Transverse colon (tissue), 4 donors: ENCODE data around the gene PMPCA.

ENCODE experiments used
- CTCF ChIP-seq, 5 experiments: fragments of 200-600 bp in 3 of 5; fragments of 450-650 bp in 2 of 5; sonication (generic) in 3 of 5; IDR thresholded peaks; 1 replicate in 2 of 5; 2 replicates in 3 of 5; pipeline ENCODE4 v1.5.1; 2016 to 2017; ENCODE audit warnings: antibody characterized with exemption in 5 of 5, inconsistent platforms in 3 of 5, mild to moderate bottlenecking in 2 of 5, moderate library complexity in 1 of 5
- POLR2AphosphoS5 ChIP-seq, 3 donors: sonication (generic); formaldehyde crosslinking; IDR thresholded peaks; one replicate each; pipeline ENCODE4 v1.6.1; 2016; ENCODE audit warnings: antibody characterized with exemption in 3 of 3

- TF ChIP-seq CTCF (IDR thresholded peaks at IDR 0.05) (no peak), POLR2AphosphoS5 (IDR thresholded peaks at IDR 0.05) (no peak)
Observed at GRCh38 chr9:136405481-136405880, 5.0 kb upstream of the PMPCA start.
